Endothelial cell of umbilical vein (primary cell): ENCODE data around the gene SLC6A6. TPM values are rescaled to one million over a fixed set of nuclear protein-coding genes. Genes with fewer than 3 reads are reported as not detected.

ENCODE experiments used
- BruUV-seq: library from RNA; stranded (reverse); fragments of 400-500 nt; replicated peaks from 2 replicates; lab custom pipeline; 2021; lab: Mats Ljungman, UMichigan
- CTCF ChIA-PET: fragments of 300-600, 350-600 bp; sonication (Branson Sonifier 250); formaldehyde crosslinking; loops from one replicate; lab custom pipeline; 2021; ENCODE audit warnings: antibody characterized with exemption, inconsistent platforms; lab: Charles Lee
- POLR2A ChIA-PET: fragments of 300-600, 350-600 bp; sonication (Branson Sonifier 250); formaldehyde crosslinking; loops from one replicate; lab custom pipeline; 2021; ENCODE audit warnings: antibody characterized with exemption, inconsistent platforms; lab: Charles Lee
- DNase-seq: peaks from one replicate; pipeline ENCODE4 v3.0.0-alpha.2; 2011; ENCODE audit warnings: low read depth, low spot score
- FAIRE-seq: peaks from 2 replicates; lab custom pipeline; 2011; peaks lifted over from hg19 to GRCh38; lab: Jason Lieb, UNC
- H2AFZ ChIP-seq: 2 replicates; pipeline ENCODE4 v1.6.0; 2012; ENCODE audit warnings: low read depth, low read length, control low read depth, inconsistent platforms
- H3K27ac ChIP-seq: 2 replicates; pipeline ENCODE4 v1.5.1; 2011; ENCODE audit warnings: low read depth, mild to moderate bottlenecking, control low read depth, low read length, moderate library complexity; ENCODE audit not compliant: insufficient read depth
- H3K27me3 ChIP-seq, 2 experiments: 2 replicates each; pipeline versions ENCODE4 v1.6.0 to v1.6.1; 2011; ENCODE audit warnings: low read length in 2 of 2, mixed read lengths in 1 of 2; ENCODE audit not compliant: control insufficient read depth in 2 of 2, insufficient read depth in 2 of 2
- H3K36me3 ChIP-seq, 2 experiments: 2 replicates in 1 of 2; 3 replicates in 1 of 2; pipeline ENCODE4 v1.5.1; 2011; ENCODE audit warnings: low read length in 2 of 2, mild to moderate bottlenecking in 1 of 2, moderate library complexity in 1 of 2; ENCODE audit not compliant: control insufficient read depth in 2 of 2, insufficient read depth in 2 of 2; ENCODE audit errors: extremely low read depth in 1 of 2
- H3K4me1 ChIP-seq: 3 replicates; pipeline ENCODE4 v1.5.1; 2011; ENCODE audit warnings: mild to moderate bottlenecking, low read length; ENCODE audit not compliant: control insufficient read depth, insufficient read depth; ENCODE audit errors: extremely low read depth
- H3K4me2 ChIP-seq: 2 replicates; pipeline ENCODE4 v1.6.1; 2011; ENCODE audit warnings: low read length, control low read depth, mixed read lengths; ENCODE audit not compliant: insufficient read depth
- H3K4me3 ChIP-seq, 3 experiments: fragments of 200-600 bp in 1 of 3; sonication (generic), shearing (Covaris generic) in 1 of 3; replicated peaks in 1 of 3; 2 replicates each; pipeline ENCODE4 v1.5.1; 2011 to 2016; ENCODE audit warnings: control low read depth in 3 of 3, low read length in 3 of 3, mild to moderate bottlenecking in 2 of 3, inconsistent platforms in 1 of 3, low read depth in 1 of 3, moderate library complexity in 1 of 3; ENCODE audit not compliant: insufficient read depth in 1 of 3
- H3K79me2 ChIP-seq: 2 replicates; pipeline ENCODE4 v1.6.0; 2012; ENCODE audit warnings: low read length, inconsistent platforms; ENCODE audit not compliant: control insufficient read depth, insufficient read depth
- H3K9ac ChIP-seq: replicated peaks from 2 replicates; pipeline ENCODE3; 2011; ENCODE audit warnings: low read length, control low read depth; ENCODE audit not compliant: insufficient read depth; ENCODE audit errors: extremely low read depth
- H3K9me1 ChIP-seq: replicated peaks from 3 replicates; pipeline ENCODE4 v1.6.0; 2011; ENCODE audit warnings: mild to moderate bottlenecking, low read length; ENCODE audit not compliant: control insufficient read depth, insufficient read depth; ENCODE audit errors: extremely low read depth
- H3K9me3 ChIP-seq: replicated peaks from 2 replicates; pipeline ENCODE4 v1.5.1; 2012; ENCODE audit warnings: low read length, inconsistent platforms; ENCODE audit not compliant: control insufficient read depth, insufficient read depth
- H4K20me1 ChIP-seq: replicated peaks from 2 replicates; pipeline ENCODE3; 2011; ENCODE audit warnings: mild to moderate bottlenecking, low read length; ENCODE audit not compliant: control insufficient read depth, insufficient read depth; ENCODE audit errors: extremely low read depth
- EZH2 ChIP-seq: IDR thresholded peaks from 2 replicates; pipeline ENCODE4 v1.6.1; 2012; ENCODE audit warnings: borderline replicate concordance, low read depth, mild to moderate bottlenecking, moderate library complexity, low read length, inconsistent platforms; ENCODE audit not compliant: severe bottlenecking
- FOS ChIP-seq: IDR thresholded peaks from 2 replicates; pipeline ENCODE4 v1.6.1; 2011; ENCODE audit warnings: mild to moderate bottlenecking, low read length, moderate library complexity, borderline replicate concordance; ENCODE audit not compliant: insufficient read depth
- GATA2 ChIP-seq: IDR thresholded peaks from 2 replicates; pipeline ENCODE4 v1.7.0; 2011; ENCODE audit warnings: low read depth, mild to moderate bottlenecking, moderate library complexity, mixed read lengths, low read length; ENCODE audit not compliant: insufficient read length, insufficient read depth
- MAX ChIP-seq: IDR thresholded peaks from 2 replicates; pipeline ENCODE4 v1.6.1; 2011; ENCODE audit not compliant: insufficient read depth, insufficient read length
- MYC ChIP-seq: IDR thresholded peaks from one replicate; pipeline ENCODE4 v1.6.1; 2011; ENCODE audit warnings: mild to moderate bottlenecking, low read depth, low read length
- POLR2A ChIP-seq: IDR thresholded peaks from 2 replicates; pipeline ENCODE4 v1.6.1; 2012; ENCODE audit warnings: low read depth, mild to moderate bottlenecking, control low read depth, low read length
- dilution Hi-C: fragments of 300-500 bp; cut with MboI; formaldehyde crosslinking; loops from one replicate; pipeline ENCODE4 v1.15.0; 2019; ENCODE audit warnings: low sequenced_read_pairs; ENCODE audit not compliant: extremely low pct_ligation_motif_present
- intact Hi-C: fragments of 100-400 bp; cut with micrococcal nuclease; formaldehyde crosslinking; loops from one replicate; pipeline ENCODE4 v1.10.0; 2022
- polyA plus RNA-seq, 4 experiments: library from polyadenylated mRNA; depleted of rRNA in 3 of 4; stranded (reverse) in 3 of 4; unstranded in 1 of 4; fragments of >200 nt; gene quantifications; 2 replicates each; pipeline versions ENCODE4 v1.2.1 to v1.2.3, GENCODE V29; 2011 to 2012; ENCODE audit warnings: missing spikeins in 1 of 4
- total RNA-seq: library from RNA; stranded (reverse); gene quantifications from 2 replicates; pipeline ENCODE4 v1.2.3, GENCODE V29; 2021

Gene SLC6A6
- total and polyA plus RNA-seq, 2 donors (not counting 3 experiments of a cell fraction or from before 2014, with no cell fraction given), result 25.7 to 38.0 TPM

GRCh38 chr3:14537590-14538450 lies 135.4 kb downstream of the SLC6A6 start:
- TF ChIP-seq FOS (no peak), MAX (no peak), POLR2A (no peak), GATA2 (no peak), MYC (no peak), EZH2 (no peak)
- BruUV-seq, result no TSS peak
- intact Hi-C loops (no loop called here), dilution Hi-C loops (no loop called here)
- CTCF ChIA-PET, result interaction anchor here (0.9 to 2.0 kb wide), 5 partner anchors 11 to 15 kb away, joined by 3 to 10 read pairs (median 3); no protein-coding TSS in a partner anchor
- H3K36me3 ChIP-seq, result no peaks in the 10 kb centered on the region
- DNase-seq, result no peak
- H3K4me1 ChIP-seq, result no peaks in the 10 kb centered on the region
- H4K20me1 ChIP-seq, result no peaks in the 10 kb centered on the region
- H3K27ac ChIP-seq, result no peak overlapping the region
- no peaks in the 10 kb centered on the region for H3K9me3 ChIP-seq
- H3K9ac ChIP-seq, result no peak overlapping the region
- H3K27me3 ChIP-seq, result no peaks in the 10 kb centered on the region
- no peak overlapping the region for H2AFZ ChIP-seq
- no peak for FAIRE-seq
- no peaks in the 10 kb centered on the region for H3K79me2 ChIP-seq
- POLR2A ChIA-PET, result no interaction called here
- H3K4me2 ChIP-seq, result no peak overlapping the region
- H3K9me1 ChIP-seq, result no peaks in the 10 kb centered on the region
- H3K4me3 ChIP-seq, result no peak overlapping the region
